Measurements from ENCODE around the gene ZBTB47.

ZBTB47 gene

DNA sequence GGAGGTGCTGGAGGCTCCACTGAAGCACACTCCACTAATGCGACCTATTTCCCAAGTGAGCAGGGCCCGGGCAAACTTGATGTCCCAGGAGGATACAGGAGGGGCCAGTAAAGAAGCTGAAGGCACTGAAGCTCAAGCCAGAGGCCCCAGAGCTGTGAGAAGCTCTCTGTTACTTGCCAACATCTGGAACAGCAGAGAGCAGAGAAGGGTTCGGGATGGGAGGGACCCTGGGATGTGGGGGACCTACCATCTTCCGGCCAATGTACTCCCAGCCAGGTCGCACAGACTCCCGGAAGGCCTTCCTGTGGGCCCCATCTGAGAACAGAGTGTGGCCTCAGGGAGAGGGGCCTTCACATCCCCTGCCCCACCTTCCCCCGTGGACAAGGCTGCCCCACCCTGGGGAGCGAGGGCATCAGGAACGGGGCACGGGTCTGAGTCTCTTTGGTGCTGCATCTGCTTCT lies 46.0 kb downstream of the ZBTB47 start:
- no peak for DNase-seq (ENCODE audit: low read depth in 2 of 2)

DNA sequence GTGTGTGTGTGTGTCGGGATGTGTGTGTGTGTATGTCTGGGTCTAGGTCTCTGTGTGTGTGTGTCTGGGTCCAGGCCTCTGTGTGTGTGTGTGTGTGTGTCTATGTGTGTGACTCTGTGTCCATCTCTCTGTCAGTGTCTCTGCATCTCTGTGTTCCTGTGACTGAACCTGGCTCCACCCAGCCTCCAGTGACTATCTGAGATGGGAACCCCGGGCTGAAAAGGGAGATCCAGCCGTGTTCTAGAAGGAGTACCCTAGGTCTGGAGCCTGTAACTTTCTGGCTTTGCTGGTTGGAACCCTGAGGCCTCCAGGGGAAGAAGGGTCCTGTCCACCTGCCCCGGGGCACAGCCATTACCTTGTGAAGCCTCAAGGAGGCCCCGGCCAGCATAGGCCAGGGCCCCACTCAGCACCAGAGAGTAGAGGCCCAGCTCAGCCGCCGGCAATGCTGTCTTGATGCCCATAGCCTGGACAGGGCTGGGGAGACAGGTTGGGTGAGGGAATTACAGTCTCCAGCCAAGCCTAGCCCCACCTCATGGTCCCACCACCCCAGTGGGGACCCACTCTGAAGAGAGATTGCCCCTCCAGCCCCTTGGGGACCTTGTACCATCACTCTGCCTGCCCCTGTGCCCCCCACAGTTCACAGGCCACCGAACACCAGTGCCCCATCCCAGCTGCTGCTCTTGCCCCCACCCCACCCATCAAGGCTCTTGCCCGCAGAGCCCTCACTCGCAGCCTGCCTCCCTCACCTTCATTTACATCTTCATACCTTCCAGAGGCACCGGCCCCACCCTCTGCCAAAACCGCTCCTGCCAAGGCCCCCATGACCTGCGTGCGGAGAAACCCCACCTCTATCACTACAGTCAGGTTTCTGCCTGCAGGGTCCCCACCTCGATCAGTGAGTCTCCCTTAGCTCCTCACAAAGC lies 47.1 kb downstream of the ZBTB47 start:
- no peak for DNase-seq (ENCODE audit: low read depth in 2 of 2)

DNA sequence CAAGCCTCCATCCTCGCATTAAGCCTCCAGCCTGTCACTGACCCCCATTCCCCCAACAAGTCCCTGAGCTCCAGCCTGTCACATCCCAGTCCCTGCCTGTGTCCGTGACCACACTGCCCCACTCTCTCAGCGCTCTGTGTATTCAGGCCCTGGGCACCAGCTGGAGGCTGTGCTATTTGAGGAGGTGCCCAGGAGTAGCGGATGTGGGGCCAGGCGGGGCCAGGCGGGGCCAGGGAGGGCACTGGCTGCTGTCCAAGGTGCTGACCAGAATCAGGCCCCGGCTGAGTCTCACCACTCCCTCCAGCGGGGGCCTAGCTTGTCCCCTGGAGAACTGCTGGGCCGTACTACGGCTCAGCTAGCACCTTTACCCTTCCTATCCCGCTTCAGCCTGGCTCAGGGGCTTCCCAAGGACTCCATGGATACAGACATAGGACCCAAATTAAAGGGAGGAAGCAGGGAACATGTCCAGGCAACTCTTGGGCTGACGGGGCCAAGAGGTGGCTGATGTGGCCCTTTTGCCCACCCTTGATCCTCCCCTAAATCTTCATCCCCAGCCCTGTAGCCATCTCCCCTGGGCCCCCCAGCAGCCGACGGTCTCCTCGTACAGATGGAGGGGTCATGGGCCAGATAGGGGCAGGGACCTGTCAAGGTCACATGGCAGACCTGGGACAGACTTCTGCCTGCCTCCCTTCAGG lies 48.0 kb downstream of the ZBTB47 start:
- DNase-seq (ENCODE audit: low read depth in 2 of 2) = peak; percentile 38 to 52

DNA sequence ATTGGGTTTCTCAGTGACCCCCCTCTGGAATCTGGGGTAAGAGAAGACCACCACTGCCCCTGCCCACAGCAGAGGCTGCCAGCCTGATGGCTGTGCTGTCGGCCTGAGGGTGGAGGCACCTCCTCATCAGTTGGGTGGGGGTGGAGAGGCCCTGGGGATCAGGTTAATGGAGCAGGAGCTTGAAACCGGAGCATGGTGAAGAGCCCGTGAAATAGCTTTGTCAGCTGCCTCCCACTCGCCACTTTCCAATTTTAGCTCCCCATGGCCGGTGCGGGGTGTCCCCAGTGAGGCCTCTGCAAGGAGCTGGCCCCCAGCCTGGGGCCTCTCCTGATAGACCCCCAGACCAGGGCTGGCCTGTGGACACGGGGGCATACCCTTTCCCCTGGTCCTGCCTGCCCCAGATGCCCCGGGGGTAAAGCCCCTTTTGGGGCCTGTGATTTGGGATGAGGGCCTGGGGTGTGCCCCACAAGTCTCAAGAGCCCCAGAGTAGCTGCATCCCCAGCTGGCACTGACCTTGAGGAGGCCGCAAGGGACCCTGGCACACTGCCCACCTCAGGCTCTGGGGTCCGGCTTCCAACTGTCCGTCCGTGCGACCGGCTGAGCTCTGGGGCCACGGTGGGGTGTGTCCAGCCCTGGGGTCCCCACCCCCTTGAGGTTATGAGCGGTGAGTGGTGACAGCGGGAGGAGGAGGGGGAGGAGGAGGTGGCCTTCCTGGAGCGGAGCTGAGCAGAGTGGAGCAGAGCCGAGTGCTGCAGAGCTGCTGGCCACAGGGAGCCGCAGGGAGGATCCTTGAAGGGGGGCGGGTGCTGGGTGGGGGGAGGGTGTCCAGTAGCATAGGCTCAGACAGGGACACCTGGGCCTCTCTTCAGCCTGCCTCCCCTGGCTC lies 48.8 kb downstream of the ZBTB47 start, which contains the start of gene HHATL:
Gene HHATL, minus strand, starts transcription at position 733 of the 886 bp plus-strand sequence. CDS start 1,972 bp downstream, outside the sequence.
- no peak for DNase-seq (ENCODE audit: low read depth in 2 of 2)

DNA sequence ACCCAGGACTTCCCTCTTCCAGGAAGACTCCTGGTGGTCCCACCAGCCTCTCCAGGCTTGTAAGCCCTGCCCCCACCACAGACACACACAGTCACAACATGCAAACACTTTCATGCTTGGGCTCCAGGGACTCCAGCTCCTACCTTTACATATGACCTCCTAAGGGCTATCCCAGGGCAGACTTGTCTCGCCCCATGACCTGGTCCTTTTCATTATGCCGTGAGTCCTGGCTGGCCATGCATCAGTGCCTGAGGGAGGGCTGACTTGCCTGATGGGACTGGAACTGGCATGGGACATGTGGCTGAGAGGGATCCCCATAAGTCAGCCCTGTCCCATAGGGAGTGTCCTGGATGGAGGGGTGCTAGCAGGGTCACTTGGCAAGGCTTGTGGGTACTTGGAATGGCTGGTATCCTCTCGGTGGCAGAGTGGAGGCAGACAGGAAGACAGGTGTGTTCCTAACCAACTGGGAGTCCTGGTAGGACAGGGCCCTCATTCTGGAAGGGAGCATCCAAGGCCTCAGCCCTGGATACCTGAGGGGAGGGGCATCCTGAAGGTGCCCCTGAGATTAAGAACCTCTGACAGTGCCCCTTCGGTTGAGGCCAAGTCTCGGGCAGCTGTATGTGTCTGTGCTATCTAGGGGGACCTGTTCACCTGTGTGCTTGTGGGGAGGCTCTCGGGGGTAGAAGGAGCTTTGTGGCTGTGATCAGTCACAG lies 49.6 kb downstream of the ZBTB47 start:
- no peak for DNase-seq (ENCODE audit: low read depth in 2 of 2)

DNA sequence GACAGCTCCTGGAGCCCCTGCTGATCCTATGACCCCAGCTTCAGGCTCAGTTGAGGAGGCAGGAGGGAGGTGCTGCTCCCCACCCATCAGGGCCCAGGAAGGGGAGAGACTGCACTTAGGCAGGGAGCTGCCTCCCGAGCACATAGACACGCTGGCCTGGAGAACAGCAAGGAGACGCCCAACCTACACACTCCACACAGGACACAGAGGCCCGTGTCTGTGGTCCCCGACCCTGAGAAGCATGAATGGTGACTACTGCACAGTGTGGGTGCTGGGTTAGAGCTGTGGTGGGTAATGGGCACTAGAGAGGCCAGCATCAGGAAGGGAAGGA lies 50.2 kb downstream of the ZBTB47 start:
- no peak for DNase-seq (ENCODE audit: low read depth in 2 of 2)

DNA sequence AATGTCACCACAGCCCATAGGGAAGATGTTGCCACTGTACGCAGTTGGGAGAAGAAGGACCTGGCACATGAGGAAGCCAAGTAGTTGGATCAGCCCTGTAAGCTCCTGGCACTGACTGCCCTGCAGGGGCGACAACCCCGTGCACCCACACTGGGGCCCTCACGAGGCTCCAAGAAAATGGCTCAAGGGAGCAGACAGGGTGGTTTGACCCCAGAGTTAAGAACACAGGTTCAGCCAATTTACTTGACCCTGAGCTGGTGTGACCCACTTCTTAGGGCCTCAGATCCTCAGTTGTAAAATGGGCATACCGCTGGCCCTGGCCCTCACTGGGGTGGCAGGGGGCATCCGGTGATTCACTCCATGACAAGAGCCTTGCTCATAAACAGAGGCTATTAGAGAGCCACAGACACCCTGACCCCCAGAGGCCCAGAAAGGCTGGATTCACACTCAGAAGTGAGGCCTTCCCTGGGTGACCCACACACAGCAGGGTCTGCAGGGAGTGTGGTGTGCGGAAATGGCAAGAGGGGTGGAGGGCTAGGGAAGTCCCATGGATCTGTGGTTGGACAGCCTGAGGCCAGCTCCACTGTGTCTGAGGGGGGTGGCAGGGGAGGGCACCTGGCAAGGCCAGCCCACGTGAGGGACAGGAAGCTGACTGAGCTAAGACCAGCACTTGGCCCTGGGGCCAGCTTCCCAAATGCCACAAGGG lies 50.8 kb downstream of the ZBTB47 start:
- no peak for DNase-seq (ENCODE audit: low read depth in 2 of 2)

DNA sequence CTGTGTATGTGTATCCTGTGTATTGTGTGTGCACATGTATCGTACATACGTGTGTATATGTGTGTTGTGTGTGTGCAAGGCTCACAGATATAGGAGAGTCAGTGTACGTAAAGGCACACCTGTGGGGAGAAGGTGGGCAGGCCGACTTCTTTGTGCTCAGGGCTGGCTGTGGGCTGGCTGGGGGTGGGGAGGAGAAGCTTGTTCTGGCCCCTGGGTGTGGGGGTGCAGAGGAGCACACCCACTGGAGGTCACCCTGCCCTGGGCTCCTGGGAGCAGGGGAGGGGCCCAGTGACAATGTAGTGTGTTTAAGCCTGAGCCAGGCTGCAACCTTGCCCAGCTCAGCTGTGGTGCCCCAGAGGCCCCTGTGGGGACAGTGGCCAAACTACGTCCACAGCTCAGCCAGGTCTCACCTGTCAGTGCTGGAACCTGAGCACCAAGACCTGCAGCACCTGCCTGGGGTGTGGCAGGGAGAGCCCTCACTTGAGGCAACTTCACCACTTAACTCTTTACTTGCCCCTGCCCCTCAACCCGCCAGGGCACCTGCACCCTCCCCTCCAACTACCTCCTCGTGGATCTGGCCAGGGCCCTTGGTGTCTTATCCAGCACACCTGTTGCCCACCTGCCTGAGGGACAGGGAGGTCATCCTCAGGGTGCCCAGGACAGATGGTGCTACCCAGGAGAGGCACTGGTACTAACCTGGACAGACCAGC lies 51.7 kb downstream of the ZBTB47 start:
- DNase-seq (ENCODE audit: low read depth in 2 of 2) = no peak

DNA sequence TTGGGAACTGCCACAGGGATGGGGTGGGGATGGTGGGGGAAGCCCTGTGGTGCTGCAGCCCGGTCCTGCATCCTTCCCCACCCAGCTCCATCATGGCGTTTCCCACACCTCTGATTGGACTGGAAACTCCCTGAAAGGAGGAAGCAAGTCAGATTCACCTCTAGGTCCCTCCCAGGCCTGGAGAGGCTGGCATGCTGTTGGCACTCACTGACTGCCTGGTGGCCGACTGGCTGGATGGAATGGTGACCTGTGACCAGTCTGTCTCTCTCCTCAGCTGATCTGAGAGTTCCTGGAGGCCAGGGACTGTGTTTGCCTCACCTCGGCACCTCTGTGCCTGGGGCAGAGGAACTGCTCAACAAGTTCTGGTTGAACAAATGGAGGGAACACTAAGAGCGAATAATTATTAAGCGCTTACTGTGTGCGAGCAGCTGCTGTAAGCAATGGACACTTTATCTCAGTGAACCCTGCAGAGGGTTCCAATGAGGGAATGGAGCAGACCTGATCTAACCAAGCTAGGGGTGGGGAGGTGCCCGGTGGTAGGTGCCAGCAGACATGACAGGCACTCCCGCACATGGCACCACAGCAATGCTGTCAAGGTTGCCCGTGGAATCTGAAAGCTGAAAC lies 52.6 kb downstream of the ZBTB47 start:
- DNase-seq (ENCODE audit: low read depth in 2 of 2) = no peak

DNA sequence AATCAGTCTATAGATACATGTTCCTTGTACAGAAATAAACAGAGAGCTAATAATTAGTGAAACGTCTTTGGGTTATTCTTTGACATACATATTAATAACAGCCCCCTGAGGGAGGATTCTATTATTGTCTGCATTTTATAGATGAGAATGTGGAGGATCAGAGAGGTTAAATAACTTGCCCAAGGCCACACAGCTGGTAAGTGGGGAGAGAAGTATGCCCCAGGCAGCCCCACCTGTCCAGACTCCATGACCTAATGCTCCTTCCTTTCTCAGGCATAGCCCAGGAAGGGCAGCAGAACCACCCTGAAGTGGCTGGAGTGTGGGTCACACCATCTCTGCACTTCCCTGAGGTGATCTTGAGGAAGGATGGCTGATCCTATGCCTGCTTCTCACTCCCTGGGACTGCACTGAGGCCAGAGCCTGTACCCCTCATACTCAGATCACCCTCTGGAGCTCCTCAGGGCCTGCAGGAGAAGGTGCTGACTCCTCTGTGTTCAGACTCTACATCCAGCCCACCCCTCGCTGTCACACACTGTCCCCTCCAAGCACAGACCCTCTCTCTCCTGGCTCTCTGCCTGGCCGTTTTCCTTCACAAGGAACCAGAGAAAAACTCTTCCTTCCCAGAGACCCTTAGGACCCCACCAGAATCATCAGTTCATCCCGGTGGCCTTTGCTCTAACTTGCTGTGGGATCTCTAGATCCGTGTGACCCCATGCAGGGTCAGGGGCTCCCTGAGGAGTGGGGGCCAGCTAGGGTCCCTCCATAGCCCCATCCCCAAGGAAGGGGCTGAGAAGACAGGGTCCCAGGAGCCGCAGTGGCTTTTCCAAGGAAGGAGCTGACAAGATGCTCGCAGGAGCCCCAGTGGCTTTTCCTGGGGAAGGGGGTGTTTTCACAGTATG lies 53.5 kb downstream of the ZBTB47 start:
- DNase-seq (ENCODE audit: low read depth in 2 of 2) = no peak

DNA sequence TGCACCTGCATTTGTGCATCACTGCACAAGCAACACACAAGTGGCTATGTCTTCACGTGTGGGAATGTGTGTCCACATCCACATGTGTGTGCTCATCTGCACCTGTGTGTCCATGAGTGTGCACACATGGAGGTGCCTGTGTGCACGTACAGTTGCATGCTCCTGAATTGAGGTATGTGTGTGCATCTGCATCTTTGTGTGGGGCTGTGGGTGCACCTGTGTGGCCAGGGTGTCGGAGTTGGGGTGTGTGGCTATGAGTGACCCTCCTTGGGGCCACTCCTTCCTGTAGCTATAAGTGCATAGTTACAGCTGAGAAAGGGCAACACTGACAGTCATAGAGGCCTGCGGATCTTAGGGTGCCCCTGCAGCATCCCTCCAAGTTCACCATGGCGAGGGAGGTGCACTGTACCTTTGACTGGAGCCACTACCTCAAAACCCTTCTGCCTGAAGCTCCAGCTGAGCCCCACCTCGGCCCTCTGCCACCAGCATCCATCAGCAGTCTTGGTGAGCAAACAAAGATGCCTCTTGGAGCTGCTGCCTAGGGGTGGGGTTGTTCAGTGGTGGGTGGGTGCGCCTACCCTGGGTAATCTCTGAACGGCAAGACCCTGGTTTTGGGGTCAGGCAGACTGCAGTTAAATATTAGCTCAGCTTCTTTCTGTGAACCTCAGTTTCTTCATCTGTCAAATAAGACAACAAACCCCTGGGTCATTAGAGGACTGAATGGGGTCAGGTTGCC lies 54.3 kb downstream of the ZBTB47 start:
- no peak for DNase-seq (ENCODE audit: low read depth in 2 of 2)

DNA sequence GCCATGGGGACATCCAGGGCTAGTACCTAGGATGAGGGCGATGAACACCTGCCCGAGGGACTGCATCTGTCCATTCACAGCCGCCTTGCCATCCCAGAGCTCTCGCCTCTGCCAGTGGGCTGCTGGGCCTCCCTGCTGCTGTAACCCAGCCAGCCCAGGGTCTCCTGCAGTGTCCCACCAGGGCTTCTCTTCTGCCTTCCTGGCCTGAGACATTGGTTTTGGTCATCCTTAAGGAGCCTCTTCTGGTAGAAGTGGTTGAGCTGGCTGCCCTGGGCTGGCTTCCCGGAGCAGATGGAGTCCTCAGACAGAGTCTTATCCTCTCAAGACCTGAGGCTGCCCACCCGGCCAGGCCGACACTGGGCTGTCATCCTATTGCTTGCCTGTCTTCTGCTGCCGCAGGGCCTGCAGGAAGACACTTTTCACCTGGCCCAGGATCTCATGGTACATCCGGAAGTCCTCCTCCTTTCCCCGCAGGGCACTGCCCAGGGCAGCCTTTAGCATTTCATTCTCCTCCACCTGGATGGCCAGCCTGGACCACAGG lies 55.2 kb downstream of the ZBTB47 start:
- DNase-seq (ENCODE audit: low read depth in 2 of 2) = no peak

DNA sequence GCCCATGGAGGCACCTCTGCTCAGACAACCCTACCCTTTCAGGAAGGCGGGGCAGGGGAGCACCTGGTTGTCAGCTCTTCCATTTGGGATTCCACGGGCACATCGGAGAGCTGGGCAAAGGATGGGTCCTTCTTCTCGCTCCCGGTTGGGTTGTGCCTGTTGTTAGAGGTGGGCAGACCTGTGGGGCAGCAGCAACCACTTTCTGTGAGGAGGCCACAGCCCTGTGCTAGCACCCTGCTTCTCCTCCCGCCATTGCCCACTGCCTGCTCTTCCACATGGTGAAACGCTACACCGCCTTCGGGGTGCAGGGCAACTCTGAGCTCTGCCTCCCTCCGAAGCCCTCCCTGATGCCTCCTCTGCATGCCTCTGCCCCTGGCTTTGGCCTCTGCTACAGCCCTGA lies 56.1 kb downstream of the ZBTB47 start:
- no peak for DNase-seq (ENCODE audit: low read depth in 2 of 2)

DNA sequence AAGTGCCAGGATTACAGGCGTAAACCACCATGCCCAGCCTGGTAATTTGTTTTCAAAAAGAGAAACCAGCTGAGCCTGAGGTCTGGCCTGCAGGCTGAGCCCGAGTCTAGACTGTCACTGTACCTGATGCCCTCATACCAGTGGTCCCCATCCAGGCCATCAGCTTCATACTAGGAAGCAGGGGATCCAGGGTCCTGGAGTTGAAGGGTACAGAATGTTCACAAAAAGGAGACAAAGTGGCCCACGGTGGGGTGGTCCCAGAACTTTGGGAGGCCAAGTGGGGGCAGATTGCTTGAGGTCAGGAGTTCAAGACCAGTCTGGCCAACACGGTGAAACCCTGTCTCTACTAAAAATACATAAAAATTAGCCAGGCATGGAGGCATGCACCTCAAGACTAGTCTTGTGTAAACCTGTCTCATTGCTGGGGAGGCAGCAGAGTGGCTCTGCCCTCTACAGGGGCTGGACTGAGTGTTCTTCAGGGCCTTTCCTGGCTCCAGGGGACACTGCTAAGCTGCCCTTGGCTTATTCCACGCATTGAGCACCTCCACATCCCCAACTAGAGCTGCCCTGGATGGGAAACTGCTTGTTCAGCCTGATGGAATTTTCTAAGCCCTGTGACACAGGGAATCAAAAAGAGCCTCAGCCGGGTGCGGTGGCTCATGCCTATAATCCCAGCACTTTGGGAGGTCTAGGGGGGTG lies 57.0 kb downstream of the ZBTB47 start:
- no peak for DNase-seq (ENCODE audit: low read depth in 2 of 2)

DNA sequence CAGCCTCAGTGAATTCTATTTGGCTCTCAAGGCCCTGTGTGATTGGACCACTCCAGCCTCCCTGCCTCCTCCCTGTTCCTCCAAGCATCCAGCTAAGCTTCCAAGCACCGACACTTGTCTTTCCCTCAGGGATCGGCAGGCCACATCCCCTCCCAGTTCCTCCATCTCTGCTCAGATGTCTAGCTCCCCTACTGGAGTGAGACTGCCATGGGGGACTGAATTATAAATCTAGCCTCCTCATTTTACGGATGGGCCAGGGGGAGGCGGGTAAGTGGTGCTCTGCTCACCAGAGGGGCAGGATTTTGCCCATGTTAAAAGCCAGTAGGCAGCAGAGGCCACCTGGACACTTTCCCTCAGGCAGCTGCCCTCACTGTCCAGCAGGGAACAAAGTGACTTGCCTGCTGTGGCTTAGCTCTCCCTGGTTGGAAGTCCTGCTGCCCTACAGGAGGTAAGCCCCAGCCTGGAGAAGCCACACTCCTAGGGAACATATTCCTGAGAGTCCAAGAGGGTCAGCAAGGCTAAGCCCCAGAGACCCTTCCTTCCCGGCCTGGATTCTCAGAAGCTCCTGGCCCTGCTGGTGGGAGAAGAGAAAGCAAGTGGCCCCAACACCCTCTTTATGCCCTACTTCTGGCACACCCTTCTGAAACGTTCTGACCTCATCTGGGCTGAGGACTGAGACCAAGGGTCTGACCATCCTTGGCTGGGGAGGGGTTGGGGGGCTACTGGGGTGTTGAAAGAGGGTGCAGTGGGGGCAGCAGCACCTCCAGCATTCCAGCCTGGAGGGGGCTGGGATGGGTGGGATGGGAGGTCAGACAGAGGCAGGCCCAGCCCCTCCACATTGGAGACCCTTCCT lies 58.2 kb downstream of the ZBTB47 start:
- no peak for DNase-seq (ENCODE audit: low read depth in 2 of 2)

DNA sequence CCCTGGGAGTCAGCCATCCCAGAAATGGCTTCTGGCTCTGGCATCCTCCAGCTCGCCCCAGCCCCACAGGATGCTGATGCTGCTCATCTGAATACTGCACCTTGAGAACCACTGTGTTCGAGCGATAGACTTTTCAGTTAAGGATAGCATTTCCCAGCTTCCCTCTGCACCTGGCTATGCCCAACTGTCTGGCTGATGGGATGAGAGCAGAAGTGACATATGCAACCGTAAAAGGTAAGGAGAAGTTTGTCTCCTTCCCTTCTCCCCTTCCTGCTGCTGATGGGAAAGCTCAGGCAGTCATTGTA lies 58.8 kb downstream of the ZBTB47 start:
- no peak for DNase-seq (ENCODE audit: low read depth in 2 of 2)
